Trophoblast cell (in vitro differentiated cells and primary cell): Measurements from ENCODE around the gene DLX5.

Experiments
- DNase-seq, 2 donors: peaks; one replicate each; pipeline ENCODE4 v3.0.0-alpha.2; 2016
- H2AFZ ChIP-seq: 2 replicates; pipeline ENCODE4 v1.6.1; 2013; ENCODE audit warnings: low read length, moderate library complexity, mild to moderate bottlenecking; ENCODE audit not compliant: insufficient read depth, poor library complexity
- H2AK5ac ChIP-seq: 2 replicates; pipeline ENCODE4 v1.6.1; 2013; ENCODE audit warnings: mild to moderate bottlenecking, low read length
- H2BK120ac ChIP-seq: 2 replicates; pipeline ENCODE4 v1.6.1; 2013; ENCODE audit warnings: low read length, mild to moderate bottlenecking, moderate library complexity; ENCODE audit not compliant: insufficient read depth, poor library complexity
- H2BK12ac ChIP-seq: 2 replicates; pipeline ENCODE4 v1.6.1; 2013; ENCODE audit warnings: mild to moderate bottlenecking, low read length, moderate library complexity
- H2BK5ac ChIP-seq: 2 replicates; pipeline ENCODE4 v1.6.1; 2013; ENCODE audit warnings: low read length, low read depth, moderate library complexity, mild to moderate bottlenecking; ENCODE audit not compliant: poor library complexity
- H3K14ac ChIP-seq: 2 replicates; pipeline ENCODE4 v1.6.1; 2013; ENCODE audit warnings: mild to moderate bottlenecking, low read length
- H3K18ac ChIP-seq: 2 replicates; pipeline ENCODE4 v1.6.1; 2013; ENCODE audit warnings: mild to moderate bottlenecking, low read length
- H3K23ac ChIP-seq: 2 replicates; pipeline ENCODE4 v1.6.1; 2013; ENCODE audit warnings: low read length
- H3K27ac ChIP-seq: 2 replicates; pipeline ENCODE4 v1.5.1; 2013; ENCODE audit warnings: low read depth, mild to moderate bottlenecking, inconsistent platforms, low read length, moderate library complexity
- H3K27me3 ChIP-seq: 2 replicates; pipeline ENCODE4 v1.6.1; 2013; ENCODE audit warnings: inconsistent platforms, mild to moderate bottlenecking, low read length, moderate library complexity; ENCODE audit not compliant: insufficient read depth
- H3K36me3 ChIP-seq, 2 experiments: 1 replicate in 1 of 2; 2 replicates in 1 of 2; pipeline ENCODE4 v1.6.1; 2013; ENCODE audit warnings: low read length in 2 of 2, mild to moderate bottlenecking in 2 of 2, moderate library complexity in 1 of 2; ENCODE audit not compliant: insufficient read depth in 2 of 2, control insufficient read depth in 1 of 2
- H3K4ac ChIP-seq: 2 replicates; pipeline ENCODE4 v1.6.1; 2013; ENCODE audit warnings: low read depth, mild to moderate bottlenecking, low read length, moderate library complexity
- H3K4me1 ChIP-seq, 2 experiments: 1 replicate in 1 of 2; 2 replicates in 1 of 2; pipeline ENCODE4 v1.6.1; 2013; ENCODE audit warnings: low read length in 2 of 2, mild to moderate bottlenecking in 2 of 2, moderate library complexity in 1 of 2; ENCODE audit not compliant: insufficient read depth in 2 of 2, control insufficient read depth in 1 of 2
- H3K4me2 ChIP-seq: 2 replicates; pipeline ENCODE4 v1.6.1; 2013; ENCODE audit warnings: inconsistent platforms, mild to moderate bottlenecking, low read length, moderate library complexity
- H3K4me3 ChIP-seq: 2 replicates; pipeline ENCODE4 v1.5.1; 2013; ENCODE audit warnings: mild to moderate bottlenecking, low read depth, low read length, inconsistent platforms
- H3K79me1 ChIP-seq: one replicate; pipeline ENCODE4 v1.6.1; 2013; ENCODE audit warnings: low read length
- H3K79me2 ChIP-seq: 2 replicates; pipeline ENCODE4 v1.6.1; 2013; ENCODE audit warnings: low read length, mild to moderate bottlenecking; ENCODE audit not compliant: control insufficient read depth, insufficient read depth, poor library complexity
- H3K9ac ChIP-seq: 2 replicates; pipeline ENCODE4 v1.6.1; 2013; ENCODE audit warnings: mild to moderate bottlenecking, low read length
- H3K9me3 ChIP-seq: 2 replicates; pipeline ENCODE4 v1.6.1; 2013; ENCODE audit warnings: low read depth, mild to moderate bottlenecking, control low read depth, inconsistent platforms, low read length; ENCODE audit not compliant: insufficient read depth
- H4K12ac ChIP-seq: 2 replicates; pipeline ENCODE4 v1.6.1; 2013; ENCODE audit warnings: low read depth, mild to moderate bottlenecking, low read length, moderate library complexity
- H4K8ac ChIP-seq: 2 replicates; pipeline ENCODE4 v1.6.1; 2013; ENCODE audit warnings: low read depth, mild to moderate bottlenecking, low read length, moderate library complexity
- H4K91ac ChIP-seq: one replicate; pipeline ENCODE4 v1.6.1; 2013; ENCODE audit warnings: low read depth, mild to moderate bottlenecking, low read length, moderate library complexity
- WGBS: extraction: QIAGEN DNeasy Blood & Tissue Kit; methylation state at CpG from one replicate; pipeline ENCODE4 v1.1.7; 2013; ENCODE audit warnings: missing lambda C conversion rate; ENCODE audit not compliant: insufficient read length, insufficient coverage; ENCODE audit errors: extremely low coverage; 5-methylcytosine and 5-hydroxymethylcytosine counted together

DLX5 gene

GRCh38 chr7:96997512-96998032 is 27.1 kb downstream of the DLX5 start:
- H3K27ac ChIP-seq, result no peak overlapping the region
- no peak overlapping the region for H4K91ac ChIP-seq
- no peak overlapping the region for H2BK12ac ChIP-seq
- no peak overlapping the region for H3K14ac ChIP-seq
- no peak overlapping the region for H2BK120ac ChIP-seq
- peaks cover 6% of the 10 kb centered on the region for H3K9me3 ChIP-seq
- H4K8ac ChIP-seq, result no peak overlapping the region
- H3K18ac ChIP-seq, result no peak overlapping the region
- no peak overlapping the region for H3K23ac ChIP-seq
- H3K4ac ChIP-seq, result no peak overlapping the region
- DNase-seq, result peak in 1 of 2 donors; percentile 49
- peak overlapping the region; percentile 31 for H3K4me2 ChIP-seq
- no peak overlapping the region for H3K9ac ChIP-seq
- peaks cover 38% of the 10 kb centered on the region for H3K27me3 ChIP-seq
- no peak overlapping the region for H2BK5ac ChIP-seq
- no CpG with 5 or more reads among the region's 23 CpGs for WGBS
- no peak overlapping the region for H4K12ac ChIP-seq
- H3K79me2 ChIP-seq, result no peaks in the 10 kb centered on the region
- H2AK5ac ChIP-seq, result no peak overlapping the region
- H3K36me3 ChIP-seq, result no peaks in the 10 kb centered on the region
- peaks cover 6 to 24% of the 10 kb centered on the region in 2 experiments for H3K4me1 ChIP-seq
- peaks cover 3% of the 10 kb centered on the region for H3K79me1 ChIP-seq
- H3K4me3 ChIP-seq, result no peak overlapping the region
- H2AFZ ChIP-seq, result no peak overlapping the region

DNA sequence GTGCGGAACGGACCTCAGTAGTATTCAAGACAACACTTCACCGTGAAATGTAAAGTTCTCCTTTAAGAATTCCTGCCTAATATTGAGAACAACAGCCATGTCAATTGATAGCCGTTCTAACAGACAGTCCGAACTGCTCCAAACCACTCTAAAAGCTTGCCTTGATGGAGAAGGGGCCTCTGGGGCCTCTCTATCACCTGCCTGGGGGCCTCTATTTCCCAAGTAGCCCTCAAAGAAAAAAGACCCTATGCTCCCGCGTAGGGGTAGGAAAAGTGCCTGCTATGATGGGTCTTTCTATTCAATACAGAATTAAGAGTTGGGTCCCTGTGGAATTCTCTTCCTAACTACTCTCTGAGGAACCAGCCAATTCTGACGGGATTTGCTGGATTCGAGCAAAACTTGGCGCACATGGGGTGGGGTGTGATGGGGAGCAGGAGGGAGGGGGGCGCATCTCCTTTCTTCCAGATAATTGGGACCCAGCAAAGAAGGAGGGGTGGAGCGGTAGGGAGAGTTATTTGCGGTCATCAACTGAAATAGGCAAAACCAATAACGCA is 27.6 kb downstream of the DLX5 start:
- Histone ChIP-seq H2AK5ac (no peak overlapping the region), H3K79me2 (no peaks in the 10 kb centered on the region), H4K91ac (no peak overlapping the region), H3K4me3 (no peak overlapping the region), H2AFZ (no peak overlapping the region), H3K27me3 (peaks cover 43% of the 10 kb centered on the region), H2BK12ac (no peak overlapping the region), H3K9ac (no peak overlapping the region), H2BK5ac (no peak overlapping the region), H3K9me3 (peaks cover 9% of the 10 kb centered on the region), H3K27ac (no peak overlapping the region), H3K36me3 (no peaks in the 10 kb centered on the region), H3K79me1 (no peaks in the 10 kb centered on the region), H4K12ac (no peak overlapping the region), H3K14ac (no peak overlapping the region), H4K8ac (no peak overlapping the region), H3K23ac (no peak overlapping the region), H3K4me1 (peaks cover 1 to 22% of the 10 kb centered on the region in 2 experiments), H3K18ac (no peak overlapping the region), H3K4ac (no peak overlapping the region), H3K4me2 (no peak overlapping the region), H2BK120ac (no peak overlapping the region)
- DNase-seq, result peak in 1 of 2 donors; percentile 7
- WGBS, result no CpG with 5 or more reads among the region's 14 CpGs

- no peaks in the 10 kb centered on the region for H3K79me2 ChIP-seq
- no peak overlapping the region for H3K4me2 ChIP-seq
- no peak overlapping the region for H3K4me3 ChIP-seq
- H3K9ac ChIP-seq, result no peak overlapping the region
- no peak overlapping the region for H4K8ac ChIP-seq
- no peaks in the 10 kb centered on the region for H3K36me3 ChIP-seq
- H3K27me3 ChIP-seq, result peaks cover 48% of the 10 kb centered on the region
- peak; percentile 16 to 39 for DNase-seq
- no peak overlapping the region for H3K14ac ChIP-seq
- no peak overlapping the region for H2BK5ac ChIP-seq
- H3K4me1 ChIP-seq, result peaks cover 0 to 20% of the 10 kb centered on the region in 2 experiments
- H4K91ac ChIP-seq, result no peak overlapping the region
- H2AFZ ChIP-seq, result no peak overlapping the region
- H3K27ac ChIP-seq, result no peak overlapping the region
- no peak overlapping the region for H2BK120ac ChIP-seq
- no peak overlapping the region for H3K23ac ChIP-seq
- H4K12ac ChIP-seq, result no peak overlapping the region
- no peaks in the 10 kb centered on the region for H3K79me1 ChIP-seq
- no peak overlapping the region for H2AK5ac ChIP-seq
- WGBS, result no CpG with 5 or more reads among the region's 32 CpGs
- H2BK12ac ChIP-seq, result no peak overlapping the region
- H3K4ac ChIP-seq, result no peak overlapping the region
- H3K9me3 ChIP-seq, result peaks cover 9% of the 10 kb centered on the region
- H3K18ac ChIP-seq, result no peak overlapping the region
Measured at GRCh38 chr7:96996111-96996957, 28.3 kb downstream of the DLX5 start.

- Histone ChIP-seq H3K79me1 (no peaks in the 10 kb centered on the region), H3K23ac (no peak overlapping the region), H3K36me3 (no peaks in the 10 kb centered on the region), H3K9me3 (peaks cover 9% of the 10 kb centered on the region), H2BK12ac (no peak overlapping the region), H3K9ac (no peak overlapping the region), H3K4me2 (no peak overlapping the region), H4K91ac (no peak overlapping the region), H3K4me3 (no peak overlapping the region), H3K27me3 (peaks cover 48% of the 10 kb centered on the region), H2AFZ (no peak overlapping the region), H3K79me2 (no peaks in the 10 kb centered on the region), H3K14ac (no peak overlapping the region), H2BK120ac (no peak overlapping the region), H2BK5ac (no peak overlapping the region), H2AK5ac (no peak overlapping the region), H4K8ac (no peak overlapping the region), H3K4ac (no peak overlapping the region), H3K18ac (no peak overlapping the region), H3K27ac (no peak overlapping the region), H4K12ac (no peak overlapping the region), H3K4me1 (peaks cover 0 to 18% of the 10 kb centered on the region in 2 experiments)
- no CpG with 5 or more reads among the region's 6 CpGs for WGBS
- no peak for DNase-seq
Measured at GRCh38 chr7:96995406-96996110, 29.1 kb downstream of the DLX5 start.
